ENCODE data around the gene ARRDC5.

The ARRDC5 gene

GRCh38 chr19:4910594-4911281, 8.0 kb upstream of the ARRDC5 start:
- H3K4me3 ChIP-seq (ENCODE audit: low read depth, low read length) = peak overlapping the region; percentile 56
- no peak for DNase-seq (ENCODE audit: low read depth)
- TF ChIP-seq, protein P1, sequence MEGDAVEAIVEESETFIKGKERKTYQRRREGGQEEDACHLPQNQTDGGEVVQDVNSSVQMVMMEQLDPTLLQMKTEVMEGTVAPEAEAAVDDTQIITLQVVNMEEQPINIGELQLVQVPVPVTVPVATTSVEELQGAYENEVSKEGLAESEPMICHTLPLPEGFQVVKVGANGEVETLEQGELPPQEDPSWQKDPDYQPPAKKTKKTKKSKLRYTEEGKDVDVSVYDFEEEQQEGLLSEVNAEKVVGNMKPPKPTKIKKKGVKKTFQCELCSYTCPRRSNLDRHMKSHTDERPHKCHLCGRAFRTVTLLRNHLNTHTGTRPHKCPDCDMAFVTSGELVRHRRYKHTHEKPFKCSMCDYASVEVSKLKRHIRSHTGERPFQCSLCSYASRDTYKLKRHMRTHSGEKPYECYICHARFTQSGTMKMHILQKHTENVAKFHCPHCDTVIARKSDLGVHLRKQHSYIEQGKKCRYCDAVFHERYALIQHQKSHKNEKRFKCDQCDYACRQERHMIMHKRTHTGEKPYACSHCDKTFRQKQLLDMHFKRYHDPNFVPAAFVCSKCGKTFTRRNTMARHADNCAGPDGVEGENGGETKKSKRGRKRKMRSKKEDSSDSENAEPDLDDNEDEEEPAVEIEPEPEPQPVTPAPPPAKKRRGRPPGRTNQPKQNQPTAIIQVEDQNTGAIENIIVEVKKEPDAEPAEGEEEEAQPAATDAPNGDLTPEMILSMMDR (IDR thresholded peaks at IDR 0.05; ENCODE audit: low read depth, low read length, missing control alignments) = no peak
- in situ Hi-C loops (cut with HindIII; ENCODE audit: low sequenced_read_pairs) = no loop called here

GRCh38 chr19:4909897-4910593, 7.3 kb upstream of the ARRDC5 start:
- TF ChIP-seq, protein P1 (IDR thresholded peaks at IDR 0.05; ENCODE audit: low read depth, low read length, missing control alignments) = no peak
- no peak for DNase-seq (ENCODE audit: low read depth)
- in situ Hi-C loops (cut with HindIII; ENCODE audit: low sequenced_read_pairs) = no loop called here
- H3K4me3 ChIP-seq (ENCODE audit: low read depth, low read length) = peak overlapping the region; percentile 56

- in situ Hi-C loops (cut with HindIII; ENCODE audit: low sequenced_read_pairs) = no loop called here
- TF ChIP-seq, protein P1 (IDR thresholded peaks at IDR 0.05; ENCODE audit: low read depth, low read length, missing control alignments) = no peak
- peak within 1 kb of the TSS; percentile 56 for H3K4me3 ChIP-seq (ENCODE audit: low read depth, low read length)
- DNase-seq (ENCODE audit: low read depth) = no peak
Observed at GRCh38 chr19:4909156-4909896, 6.6 kb upstream of the ARRDC5 start, which contains the start of gene UHRF1. TSS of gene UHRF1 (plus strand) at chr19:4909501. CDS start at chr19:4910886, 1,385 bp downstream.

DNA sequence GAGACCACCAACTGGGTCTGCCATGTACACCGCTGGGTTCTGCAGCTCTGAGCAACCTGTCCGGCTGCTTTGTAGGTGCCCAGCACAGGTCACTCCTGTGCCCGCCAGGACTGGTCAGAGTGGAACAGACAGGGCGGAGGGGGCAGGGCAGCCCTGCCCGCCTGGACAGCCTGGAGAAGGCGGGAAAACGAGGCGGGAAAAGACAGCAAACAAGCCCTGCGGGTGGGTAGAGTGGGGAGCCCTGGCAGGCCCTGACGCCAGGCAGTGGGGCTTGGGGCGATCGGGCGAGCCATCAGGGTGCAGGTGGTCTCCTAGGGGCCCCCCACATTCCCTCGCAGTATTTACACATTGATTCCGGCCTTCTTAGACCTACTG, 6.1 kb upstream of the ARRDC5 start:
- TF ChIP-seq, protein P1 (IDR thresholded peaks at IDR 0.05; ENCODE audit: low read depth, low read length, missing control alignments) = no peak
- no peak for DNase-seq (ENCODE audit: low read depth)
- in situ Hi-C loops (cut with HindIII; ENCODE audit: low sequenced_read_pairs) = no loop called here
- no peak overlapping the region for H3K4me3 ChIP-seq (ENCODE audit: low read depth, low read length)

DNA sequence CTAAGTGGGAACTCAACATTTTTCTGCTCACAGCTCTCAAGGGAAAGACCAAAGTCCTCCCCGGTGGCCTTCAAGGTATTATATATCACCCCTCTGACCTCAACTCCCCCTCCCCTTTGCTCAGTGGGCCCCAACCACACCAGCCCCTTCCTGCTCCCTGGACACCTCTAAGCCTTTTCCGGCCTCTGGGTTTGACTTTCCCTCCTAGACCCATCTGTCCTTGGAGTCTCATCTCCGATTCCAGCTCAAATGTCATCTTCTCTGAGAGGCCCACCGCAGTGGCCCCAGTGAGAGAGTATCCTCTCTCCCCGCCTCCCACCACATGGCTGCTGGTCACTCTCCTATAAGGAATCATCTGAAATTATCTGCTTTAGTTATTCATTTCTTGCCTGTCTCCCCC, 5.7 kb upstream of the ARRDC5 start:
- TF ChIP-seq, protein P1 (IDR thresholded peaks at IDR 0.05; ENCODE audit: low read depth, low read length, missing control alignments) = no peak
- in situ Hi-C loops (cut with HindIII; ENCODE audit: low sequenced_read_pairs) = no loop called here
- no peak for DNase-seq (ENCODE audit: low read depth)
- H3K4me3 ChIP-seq (ENCODE audit: low read depth, low read length) = no peak overlapping the region

DNA sequence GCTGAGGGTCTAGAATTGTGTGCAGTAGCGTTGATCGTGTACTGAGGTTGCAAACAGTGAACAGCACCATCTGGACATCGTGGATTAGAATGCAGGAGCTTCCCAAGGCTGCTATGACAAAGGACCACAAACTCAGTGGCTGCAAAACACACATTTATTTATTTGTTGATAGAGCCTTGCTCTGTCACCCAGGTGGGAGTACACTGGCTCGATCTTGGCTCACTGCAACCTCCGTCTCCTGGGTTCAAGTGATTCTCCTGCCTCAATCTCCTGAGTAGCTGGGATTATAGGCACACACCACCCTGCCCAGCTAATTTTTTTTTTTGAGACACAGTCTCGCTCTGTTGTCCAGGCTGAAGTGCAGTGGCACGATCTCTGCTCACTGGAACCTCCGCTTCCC, 4.3 kb upstream of the ARRDC5 start:
- in situ Hi-C loops (cut with HindIII; ENCODE audit: low sequenced_read_pairs) = no loop called here
- TF ChIP-seq, protein P1 (IDR thresholded peaks at IDR 0.05; ENCODE audit: low read depth, low read length, missing control alignments) = no peak
- DNase-seq (ENCODE audit: low read depth) = no peak
- no peak overlapping the region for H3K4me3 ChIP-seq (ENCODE audit: low read depth, low read length)

Data from astrocyte of the cerebellum (primary cell).